Vagina (tissue), 2 donors: Measurements from ENCODE around the gene HSBP1L1.

ENCODE experiments used
- POLR2AphosphoS5 ChIP-seq, 2 donors: sonication (generic); formaldehyde crosslinking; IDR thresholded peaks; one replicate each; pipeline ENCODE4 v1.9.0; 2017; ENCODE audit warnings: antibody characterized with exemption in 2 of 2, mild to moderate bottlenecking in 2 of 2, low read depth in 1 of 2; ENCODE audit not compliant: insufficient read depth in 1 of 2
- TF ChIP-seq, protein P1 (sequence below), 3 experiments: fragments of 450-650 bp in 2 of 3; fragments of 200-600 bp in 1 of 3; sonication (generic) in 1 of 3; IDR thresholded peaks; one replicate each; pipeline ENCODE4 v1.5.1; 2017 to 2019; ENCODE audit warnings: antibody characterized with exemption in 3 of 3, mild to moderate bottlenecking in 2 of 3, moderate library complexity in 2 of 3

DNA sequence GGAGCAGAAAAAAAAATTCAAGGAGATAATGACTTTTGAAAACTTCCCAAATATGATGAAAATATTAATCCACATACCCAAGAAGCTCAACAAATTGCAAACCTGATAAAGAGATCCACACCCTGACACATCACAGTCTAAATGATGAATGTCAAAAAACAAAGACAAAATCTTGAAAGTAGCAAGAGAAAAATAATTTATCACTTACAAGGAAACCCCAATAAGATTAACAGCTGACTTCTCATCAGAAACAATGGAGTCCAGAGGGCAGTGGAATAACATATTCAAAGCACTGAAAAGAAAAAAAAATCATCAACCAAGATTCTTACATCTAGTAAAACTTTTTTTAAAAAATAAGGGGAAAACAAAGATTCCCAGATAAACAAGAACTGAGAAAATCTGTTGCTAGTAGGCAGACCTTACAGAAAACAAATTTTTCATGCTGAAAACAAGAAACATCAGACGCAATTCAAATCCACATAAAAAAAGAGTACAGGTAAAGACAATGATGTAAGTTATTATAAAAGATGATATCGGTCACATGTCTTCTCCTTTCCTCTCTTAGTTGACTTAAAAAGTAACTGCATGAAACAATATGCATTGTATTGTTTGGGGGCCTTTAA, 34.3 kb upstream of the HSBP1L1 start:
- TF ChIP-seq, protein P1, sequence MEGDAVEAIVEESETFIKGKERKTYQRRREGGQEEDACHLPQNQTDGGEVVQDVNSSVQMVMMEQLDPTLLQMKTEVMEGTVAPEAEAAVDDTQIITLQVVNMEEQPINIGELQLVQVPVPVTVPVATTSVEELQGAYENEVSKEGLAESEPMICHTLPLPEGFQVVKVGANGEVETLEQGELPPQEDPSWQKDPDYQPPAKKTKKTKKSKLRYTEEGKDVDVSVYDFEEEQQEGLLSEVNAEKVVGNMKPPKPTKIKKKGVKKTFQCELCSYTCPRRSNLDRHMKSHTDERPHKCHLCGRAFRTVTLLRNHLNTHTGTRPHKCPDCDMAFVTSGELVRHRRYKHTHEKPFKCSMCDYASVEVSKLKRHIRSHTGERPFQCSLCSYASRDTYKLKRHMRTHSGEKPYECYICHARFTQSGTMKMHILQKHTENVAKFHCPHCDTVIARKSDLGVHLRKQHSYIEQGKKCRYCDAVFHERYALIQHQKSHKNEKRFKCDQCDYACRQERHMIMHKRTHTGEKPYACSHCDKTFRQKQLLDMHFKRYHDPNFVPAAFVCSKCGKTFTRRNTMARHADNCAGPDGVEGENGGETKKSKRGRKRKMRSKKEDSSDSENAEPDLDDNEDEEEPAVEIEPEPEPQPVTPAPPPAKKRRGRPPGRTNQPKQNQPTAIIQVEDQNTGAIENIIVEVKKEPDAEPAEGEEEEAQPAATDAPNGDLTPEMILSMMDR (IDR thresholded peaks at IDR 0.05): no peak
- no peak for TF ChIP-seq POLR2AphosphoS5 (IDR thresholded peaks at IDR 0.05; ENCODE audit: insufficient read depth in 1 of 2, low read depth in 1 of 2)
